ENCODE data around the gene ZNF350. TPM values are rescaled to one million over a fixed set of nuclear protein-coding genes. Genes with fewer than 3 reads are reported as not detected.
"Not testable (repeated sequence)": the region's sequence is repeated elsewhere in the genome, so short reads cannot be mapped to it uniquely, and the experiment has no call there.

The ZNF350 gene
- total and polyA plus RNA-seq, 4 donors: 2.1 to 4.9 (median 3.6) TPM

- Histone ChIP-seq H3K9me3 (ENCODE audit: control insufficient read depth in 4 of 4, low read length in 3 of 4) (peaks cover 31 to 72% (median 60%) of the 10 kb centered on the region in 4 donors), H3K9ac (ENCODE audit: low read depth in 1 of 2, low read length in 2 of 2) (peak overlapping the region; percentile 36 to 76), H3K36me3 (ENCODE audit: control insufficient read depth in 4 of 4, insufficient read depth in 3 of 4, low read depth in 1 of 4, low read length in 3 of 4) (peaks cover 7 to 21% (median 17%) of the 10 kb centered on the region in 4 donors), H3K27me3 (ENCODE audit: control insufficient read depth in 4 of 4, insufficient read depth in 4 of 4, low read length in 3 of 4) (no peaks in the 10 kb centered on the region), H3K27ac (ENCODE audit: low read depth in 1 of 2, low read length in 2 of 2) (peak overlapping the region; percentile 79 to 84), H3K4me3 (ENCODE audit: low read depth in 1 of 3, low read length in 3 of 3) (peak overlapping the region; percentile 75 to 91 (median 84)), H3K4me1 (ENCODE audit: control insufficient read depth in 4 of 4, insufficient read depth in 4 of 4, low read length in 3 of 4) (peaks cover 0 to 5% (median 3%) of the 10 kb centered on the region in 4 donors)
- WGBS: 30% methylated on average over 5 of the region's 5 CpGs
- TF ChIP-seq SP1 (IDR thresholded peaks at IDR 0.05) (no peak), YY1 (IDR thresholded peaks at IDR 0.05) (peak; percentile 43)
- DNase-seq (ENCODE audit: low spot score): no peak
These were observed 42.1 kb upstream of the ZNF350 start for GRCh38 chr19:52028780-52029123.

- H3K27me3 ChIP-seq (ENCODE audit: control insufficient read depth in 4 of 4, insufficient read depth in 4 of 4, low read length in 3 of 4): no peaks in the 10 kb centered on the region
- H3K27ac ChIP-seq (ENCODE audit: low read depth in 1 of 2, low read length in 2 of 2): peak within 1 kb of the TSS; percentile 79 to 84
- DNase-seq (ENCODE audit: low spot score): peak; percentile 87
- WGBS: under 1% methylated on average over 53 of the region's 53 CpGs
- H3K4me1 ChIP-seq (ENCODE audit: control insufficient read depth in 4 of 4, insufficient read depth in 4 of 4, low read length in 3 of 4): peaks cover 0 to 5% (median 3%) of the 10 kb centered on the region in 4 donors
- peaks cover 9 to 26% (median 21%) of the 10 kb centered on the region in 4 donors for H3K36me3 ChIP-seq (ENCODE audit: control insufficient read depth in 4 of 4, insufficient read depth in 3 of 4, low read depth in 1 of 4, low read length in 3 of 4)
- peak within 1 kb of the TSS; percentile 75 to 91 (median 84) for H3K4me3 ChIP-seq (ENCODE audit: low read depth in 1 of 3, low read length in 3 of 3)
- peak; percentile 22 to 24 for TF ChIP-seq HNF4A (conservative IDR thresholded peaks at IDR 0.05)
- no peak for TF ChIP-seq REST (IDR thresholded peaks at IDR 0.05)
- TF ChIP-seq ZBTB33 (IDR thresholded peaks at IDR 0.05): peak; percentile 98
- TF ChIP-seq NR2F2 (IDR thresholded peaks at IDR 0.05): peak; percentile 82
- peak; percentile 52 for TF ChIP-seq TAF1 (conservative IDR thresholded peaks at IDR 0.05)
- TF ChIP-seq MAX (IDR thresholded peaks at IDR 0.05): peak; percentile 69
- no peak for TF ChIP-seq FOXA2 (IDR thresholded peaks at IDR 0.05)
- peak; percentile 32 to 53 for TF ChIP-seq RXRA (IDR thresholded peaks at IDR 0.05)
- no peak for TF ChIP-seq HNF4G (IDR thresholded peaks at IDR 0.05)
- no peak for TF ChIP-seq EGR1 (IDR thresholded peaks at IDR 0.05; ENCODE audit: low read depth in 2 of 2)
- no peak for TF ChIP-seq CTCF (IDR thresholded peaks at IDR 0.05; ENCODE audit: low read depth, low read length, missing input control)
- no peak for TF ChIP-seq JUND (IDR thresholded peaks at IDR 0.05)
- TF ChIP-seq GABPA (IDR thresholded peaks at IDR 0.05 in 1 of 2, conservative IDR thresholded peaks at IDR 0.05 in 1 of 2): peak in 1 of 2 donors; percentile 24
- no peak for TF ChIP-seq FOXA1 (IDR thresholded peaks at IDR 0.05)
- peak; percentile 38 for TF ChIP-seq SP1 (IDR thresholded peaks at IDR 0.05)
- no peak for TF ChIP-seq RAD21 (IDR thresholded peaks at IDR 0.05)
- peak; percentile 100 for TF ChIP-seq YY1 (IDR thresholded peaks at IDR 0.05)
- TF ChIP-seq ATF3 (IDR thresholded peaks at IDR 0.05): no peak
- peaks cover 32 to 72% (median 60%) of the 10 kb centered on the region in 4 donors for H3K9me3 ChIP-seq (ENCODE audit: control insufficient read depth in 4 of 4, low read length in 3 of 4)
- peak within 1 kb of the TSS; percentile 75 to 76 for H3K9ac ChIP-seq (ENCODE audit: low read depth in 1 of 2, low read length in 2 of 2)
These were observed 41.6 kb upstream of the ZNF350 start, which contains the start of gene ZNF614 for GRCh38 chr19:52028027-52028779. Gene ZNF614 (minus strand): TSS chr19:52028379. CDS start chr19:52025745, 2,634 bp downstream.

- not testable (repeated sequence) for H3K27me3 ChIP-seq (ENCODE audit: control insufficient read depth in 4 of 4, insufficient read depth in 4 of 4, low read length in 3 of 4); H3K27ac ChIP-seq (ENCODE audit: low read depth in 1 of 2, low read length in 2 of 2); H3K9ac ChIP-seq (ENCODE audit: low read depth in 1 of 2, low read length in 2 of 2); DNase-seq (ENCODE audit: low spot score); H3K4me1 ChIP-seq (ENCODE audit: control insufficient read depth in 4 of 4, insufficient read depth in 4 of 4, low read length in 3 of 4)
- peaks cover 29 to 69% (median 51%) of the 10 kb centered on the region in 4 donors for H3K9me3 ChIP-seq (ENCODE audit: control insufficient read depth in 4 of 4, low read length in 3 of 4)
- 86% methylated on average over 15 of the region's 15 CpGs for WGBS
- peak overlapping the region in 2 of 3 donors; percentile 49 to 91 for H3K4me3 ChIP-seq (ENCODE audit: low read depth in 1 of 3, low read length in 3 of 3)
- peaks cover 15 to 33% (median 24%) of the 10 kb centered on the region in 4 donors for H3K36me3 ChIP-seq (ENCODE audit: control insufficient read depth in 4 of 4, insufficient read depth in 3 of 4, low read depth in 1 of 4, low read length in 3 of 4)
These were observed 39.8 kb upstream of the ZNF350 start for GRCh38 chr19:52026255-52026990.

Data from liver (tissue), 9 donors.